Activated T-helper 1 cell treated with anti-CD3 and anti-CD28 coated beads, Interleukin-12 subunit alpha, Interleukin-12 subunit beta, Interleukin-2, Interleukin-4 antibody, amounts not matched to agents 30 ng/mL and 10 ng/mL and 1 ng/mL, durations not matched to agents 14 hours and 24 hours and 36 hours (primary cell): Measurements from ENCODE around the gene ITIH1. TPM values are rescaled to one million over a fixed set of nuclear protein-coding genes. Genes with fewer than 3 reads are reported as not detected.

Source experiments
- DNase-seq: peaks from one replicate; pipeline ENCODE4 v3.0.0; 2021; ENCODE audit warnings: low spot score
- H3K27ac Mint-ChIP-seq: one replicate; pipeline ENCODE4 v1.8.0; 2021; ENCODE audit warnings: mild to moderate bottlenecking, mixed read lengths
- H3K27me3 Mint-ChIP-seq: one replicate; pipeline ENCODE4 v1.8.0; 2022; ENCODE audit warnings: mild to moderate bottlenecking, moderate library complexity, mixed read lengths; ENCODE audit not compliant: insufficient read depth
- H3K36me3 Mint-ChIP-seq: one replicate; pipeline ENCODE4 v1.8.0; 2021; ENCODE audit warnings: low read depth, mixed read lengths
- H3K4me1 Mint-ChIP-seq: one replicate; pipeline ENCODE4 v1.8.0; 2021; ENCODE audit warnings: low read depth, mixed read lengths
- H3K4me3 Mint-ChIP-seq: one replicate; pipeline ENCODE4 v1.8.0; 2021; ENCODE audit warnings: mild to moderate bottlenecking, moderate library complexity, mixed read lengths
- H3K9me3 Mint-ChIP-seq: one replicate; pipeline ENCODE4 v1.8.0; 2021; ENCODE audit warnings: mixed read lengths
- intact Hi-C: fragments of 100-400 bp; cut with micrococcal nuclease; formaldehyde crosslinking; loops from one replicate; pipeline ENCODE4 v1.15.1; 2024
- total RNA-seq: library from RNA; stranded (reverse); gene quantifications from 2 replicates; pipeline ENCODE4 v1.2.3, GENCODE V29; 2022

ITIH1 gene
- total RNA-seq, 1 donor from 2014 or later = not detected

GRCh38 chr3:52795298-52795900 is 18.0 kb downstream of the ITIH1 start:
- intact Hi-C loops = no loop called here
- H3K27ac Mint-ChIP-seq = no peak overlapping the region
- no peak for DNase-seq
- H3K27me3 Mint-ChIP-seq = peaks cover 2% of the 10 kb centered on the region
- H3K9me3 Mint-ChIP-seq = no peaks in the 10 kb centered on the region
- no peaks in the 10 kb centered on the region for H3K36me3 Mint-ChIP-seq
- H3K4me1 Mint-ChIP-seq = no peaks in the 10 kb centered on the region
- H3K4me3 Mint-ChIP-seq = no peak overlapping the region

- no peak for DNase-seq
- intact Hi-C loops = no loop called here
- peaks cover 4% of the 10 kb centered on the region for H3K27me3 Mint-ChIP-seq
- H3K36me3 Mint-ChIP-seq = no peaks in the 10 kb centered on the region
- H3K9me3 Mint-ChIP-seq = no peaks in the 10 kb centered on the region
- no peak overlapping the region for H3K4me3 Mint-ChIP-seq
- H3K27ac Mint-ChIP-seq = no peak overlapping the region
- H3K4me1 Mint-ChIP-seq = no peaks in the 10 kb centered on the region
Measured at GRCh38 chr3:52796411-52796810, 19.0 kb downstream of the ITIH1 start.

GRCh38 chr3:52798376-52798977 is 21.1 kb downstream of the ITIH1 start:
- Mint-ChIP-seq H3K36me3 (no peaks in the 10 kb centered on the region), H3K4me1 (no peaks in the 10 kb centered on the region), H3K27me3 (peaks cover 3% of the 10 kb centered on the region), H3K9me3 (no peaks in the 10 kb centered on the region), H3K4me3 (no peak overlapping the region), H3K27ac (no peak overlapping the region)
- intact Hi-C loops = no loop called here
- DNase-seq = no peak

- Mint-ChIP-seq H3K27me3 (peaks cover 3% of the 10 kb centered on the region), H3K4me3 (no peak overlapping the region), H3K36me3 (no peaks in the 10 kb centered on the region), H3K27ac (no peak overlapping the region), H3K9me3 (no peaks in the 10 kb centered on the region), H3K4me1 (no peaks in the 10 kb centered on the region)
- intact Hi-C loops = loop anchor here (1.0 kb wide), 1 partner anchor 57 kb away; no protein-coding TSS in a partner anchor
- no peak for DNase-seq
Measured at GRCh38 chr3:52798978-52799476, 21.6 kb downstream of the ITIH1 start.

GRCh38 chr3:52800079-52800478 is 22.7 kb downstream of the ITIH1 start:
- no peak for DNase-seq
- Mint-ChIP-seq H3K4me3 (no peak overlapping the region), H3K4me1 (no peaks in the 10 kb centered on the region), H3K27ac (no peak overlapping the region), H3K36me3 (no peaks in the 10 kb centered on the region), H3K9me3 (no peaks in the 10 kb centered on the region), H3K27me3 (peaks cover 3% of the 10 kb centered on the region)
- intact Hi-C loops = no loop called here

- no peak for DNase-seq
- Mint-ChIP-seq H3K9me3 (no peaks in the 10 kb centered on the region), H3K27ac (no peak overlapping the region), H3K4me3 (no peak overlapping the region), H3K27me3 (peaks cover 3% of the 10 kb centered on the region), H3K36me3 (no peaks in the 10 kb centered on the region), H3K4me1 (no peaks in the 10 kb centered on the region)
- intact Hi-C loops = no loop called here
Measured at GRCh38 chr3:52801839-52802238, 24.4 kb downstream of the ITIH1 start.

- intact Hi-C loops = no loop called here
- H3K4me1 Mint-ChIP-seq = no peaks in the 10 kb centered on the region
- no peaks in the 10 kb centered on the region for H3K36me3 Mint-ChIP-seq
- no peak for DNase-seq
- H3K9me3 Mint-ChIP-seq = no peaks in the 10 kb centered on the region
- peaks cover 3% of the 10 kb centered on the region for H3K27me3 Mint-ChIP-seq
- H3K4me3 Mint-ChIP-seq = no peak overlapping the region
- no peak overlapping the region for H3K27ac Mint-ChIP-seq
Measured at GRCh38 chr3:52805270-52806039, 28.1 kb downstream of the ITIH1 start.

GRCh38 chr3:52809149-52809548 is 31.8 kb downstream of the ITIH1 start:
- no peaks in the 10 kb centered on the region for H3K27me3 Mint-ChIP-seq
- H3K4me1 Mint-ChIP-seq = no peaks in the 10 kb centered on the region
- H3K27ac Mint-ChIP-seq = peak overlapping the region; percentile 7
- H3K36me3 Mint-ChIP-seq = no peaks in the 10 kb centered on the region
- intact Hi-C loops = no loop called here
- H3K9me3 Mint-ChIP-seq = no peaks in the 10 kb centered on the region
- no peak overlapping the region for H3K4me3 Mint-ChIP-seq
- no peak for DNase-seq

- Mint-ChIP-seq H3K4me3 (no peak overlapping the region), H3K27ac (no peak overlapping the region), H3K27me3 (no peaks in the 10 kb centered on the region), H3K9me3 (no peaks in the 10 kb centered on the region), H3K36me3 (no peaks in the 10 kb centered on the region), H3K4me1 (no peaks in the 10 kb centered on the region)
- DNase-seq = no peak
- intact Hi-C loops = no loop called here
Measured at GRCh38 chr3:52809662-52810377, 32.4 kb downstream of the ITIH1 start.

- no peaks in the 10 kb centered on the region for H3K36me3 Mint-ChIP-seq
- DNase-seq = no peak
- intact Hi-C loops = no loop called here
- no peak overlapping the region for H3K4me3 Mint-ChIP-seq
- H3K4me1 Mint-ChIP-seq = no peaks in the 10 kb centered on the region
- no peak overlapping the region for H3K27ac Mint-ChIP-seq
- no peaks in the 10 kb centered on the region for H3K9me3 Mint-ChIP-seq
- H3K27me3 Mint-ChIP-seq = no peaks in the 10 kb centered on the region
Measured at GRCh38 chr3:52810923-52811322, 33.5 kb downstream of the ITIH1 start.

- no peak overlapping the region for H3K4me3 Mint-ChIP-seq
- H3K27me3 Mint-ChIP-seq = no peaks in the 10 kb centered on the region
- H3K36me3 Mint-ChIP-seq = no peaks in the 10 kb centered on the region
- DNase-seq = no peak
- intact Hi-C loops = no loop called here
- no peak overlapping the region for H3K27ac Mint-ChIP-seq
- no peaks in the 10 kb centered on the region for H3K9me3 Mint-ChIP-seq
- no peaks in the 10 kb centered on the region for H3K4me1 Mint-ChIP-seq
Measured at GRCh38 chr3:52811452-52812011, 34.1 kb downstream of the ITIH1 start.

GRCh38 chr3:52813810-52814209 is 36.4 kb downstream of the ITIH1 start:
- H3K27ac Mint-ChIP-seq = no peak overlapping the region
- intact Hi-C loops = no loop called here
- H3K4me3 Mint-ChIP-seq = no peak overlapping the region
- no peak for DNase-seq
- H3K4me1 Mint-ChIP-seq = no peaks in the 10 kb centered on the region
- H3K9me3 Mint-ChIP-seq = no peaks in the 10 kb centered on the region
- no peaks in the 10 kb centered on the region for H3K36me3 Mint-ChIP-seq
- no peaks in the 10 kb centered on the region for H3K27me3 Mint-ChIP-seq
